NB4 (cell line): ENCODE data around the gene ASB2.

ENCODE experiments used
- DNase-seq: peaks from one replicate; pipeline ENCODE4 v3.0.0; 2010; ENCODE audit warnings: low read depth
- H3K4me3 ChIP-seq: one replicate; pipeline ENCODE4 v1.5.1; 2011; ENCODE audit warnings: mild to moderate bottlenecking, low read depth, low read length, moderate library complexity
- CTCF ChIP-seq: IDR thresholded peaks from one replicate; pipeline ENCODE4 v1.5.1; 2012; ENCODE audit warnings: low read depth, low read length
- MAX ChIP-seq: IDR thresholded peaks from 2 replicates; pipeline ENCODE4 v1.6.1; 2011; ENCODE audit warnings: low read depth, low read length
- MYC ChIP-seq: IDR thresholded peaks from 2 replicates; pipeline ENCODE4 v1.6.1; 2011; ENCODE audit warnings: low read depth, low read length
- POLR2A ChIP-seq: IDR thresholded peaks from 2 replicates; pipeline ENCODE4 v1.6.1; 2011; ENCODE audit warnings: mild to moderate bottlenecking; ENCODE audit not compliant: insufficient read length; ENCODE audit errors: extremely low read depth

The ASB2 gene

GRCh38 chr14:93921001-93921806 is 55.2 kb downstream of the ASB2 start:
- no peak for DNase-seq
- TF ChIP-seq MYC, result no peak
- TF ChIP-seq CTCF, result no peak
- no peak for TF ChIP-seq POLR2A
- TF ChIP-seq MAX, result no peak
- H3K4me3 ChIP-seq, result no peak overlapping the region

- no peak overlapping the region for H3K4me3 ChIP-seq
- no peak for DNase-seq
- TF ChIP-seq MAX (no peak), MYC (no peak), POLR2A (no peak), CTCF (no peak)
These were observed 59.2 kb downstream of the ASB2 start for GRCh38 chr14:93917141-93917540.

DNA sequence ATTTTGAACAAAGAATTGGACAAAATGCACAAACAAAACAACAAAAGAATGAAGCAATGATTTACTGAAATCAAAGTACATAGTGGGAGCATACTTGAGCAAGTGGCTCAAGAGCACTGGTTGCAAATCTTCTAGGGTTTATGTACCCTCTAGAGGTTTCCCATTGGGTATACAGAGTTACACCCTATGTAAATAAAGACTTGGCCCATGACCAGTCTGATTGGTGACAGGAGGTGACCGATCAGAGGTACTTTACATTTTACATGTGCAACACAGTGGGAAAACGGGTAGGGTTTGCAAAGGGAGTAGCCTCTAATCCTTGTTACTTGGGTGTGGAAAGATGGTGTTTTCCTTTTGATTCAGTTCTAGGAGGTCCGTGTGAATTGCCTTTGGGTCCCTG is 59.9 kb downstream of the ASB2 start:
- DNase-seq, result no peak
- TF ChIP-seq MAX (no peak), MYC (no peak), POLR2A (no peak), CTCF (no peak)
- no peak overlapping the region for H3K4me3 ChIP-seq

DNA sequence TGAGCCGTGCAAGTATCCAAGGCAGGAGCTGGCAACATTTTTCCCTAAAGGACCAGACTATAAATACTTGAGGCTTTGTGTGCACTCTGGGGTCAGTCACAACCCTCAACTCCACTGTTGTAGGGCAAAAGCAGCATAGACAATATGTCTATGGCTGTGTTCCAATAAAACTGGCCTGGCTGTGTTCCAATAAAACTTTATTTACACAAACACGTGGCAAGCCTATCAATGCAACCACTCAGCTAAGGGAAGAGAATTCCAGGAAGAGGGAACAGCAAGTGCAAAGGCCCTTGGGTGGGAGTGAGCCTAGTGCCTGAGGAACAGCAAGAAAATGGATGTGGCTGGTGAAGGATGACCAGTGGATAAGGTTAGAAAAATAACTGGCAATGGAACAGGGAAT is 60.6 kb downstream of the ASB2 start:
- no peak for DNase-seq
- no peak for TF ChIP-seq CTCF
- no peak for TF ChIP-seq MYC
- no peak for TF ChIP-seq POLR2A
- no peak for TF ChIP-seq MAX
- H3K4me3 ChIP-seq, result no peak overlapping the region

DNA sequence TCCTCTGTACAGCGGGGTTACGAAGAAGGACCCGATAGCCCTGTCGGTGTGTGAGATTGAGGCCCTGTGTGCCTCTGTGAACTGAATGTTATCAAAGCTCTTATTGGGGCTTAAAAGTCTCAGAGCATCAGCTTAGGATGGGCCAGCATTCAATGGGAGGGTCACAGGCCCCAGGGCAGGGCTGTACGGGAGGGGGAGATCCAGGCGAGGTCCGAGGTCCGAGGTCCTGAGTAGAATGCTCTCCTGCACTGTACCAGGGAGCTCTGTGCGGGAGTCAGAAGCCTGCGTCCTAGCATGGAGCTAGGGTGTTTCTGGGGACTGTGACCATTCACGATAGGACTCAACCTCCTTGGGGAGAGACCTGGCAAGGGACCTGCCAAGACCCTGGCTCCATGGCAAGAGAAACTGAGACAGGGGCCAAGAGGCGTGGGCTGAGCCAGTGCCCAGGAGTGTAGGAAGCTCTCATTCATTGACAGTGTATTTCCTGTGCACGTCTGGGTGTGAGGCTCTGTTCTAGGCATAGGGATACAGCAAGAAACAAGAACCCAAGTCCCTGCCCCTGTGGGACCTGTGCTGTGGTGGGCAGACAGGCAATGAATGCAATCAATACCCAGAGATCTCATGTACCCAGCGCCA is 61.2 kb downstream of the ASB2 start:
- no peak for TF ChIP-seq POLR2A
- TF ChIP-seq CTCF, result no peak
- no peak for TF ChIP-seq MYC
- H3K4me3 ChIP-seq, result no peak overlapping the region
- DNase-seq, result no peak
